Ascending aorta (tissue), 2 donors: ENCODE measurements around the gene TTLL9. TPM values are rescaled to one million over a fixed set of nuclear protein-coding genes. Genes with fewer than 3 reads are reported as not detected.

Experiments
- DNase-seq, 2 donors: peaks; one replicate each; pipeline ENCODE4 v3.0.0-alpha.2; 2019; ENCODE audit warnings: low spot score in 2 of 2
- H3K27ac ChIP-seq, 2 donors: fragments of 200-600 bp; sonication (generic); one replicate each; pipeline ENCODE4 v1.5.1; 2016 to 2017; ENCODE audit warnings: mild to moderate bottlenecking in 1 of 2
- H3K27me3 ChIP-seq: fragments of 200-600 bp; sonication (generic); one replicate; pipeline ENCODE4 v1.5.1; 2017
- H3K36me3 ChIP-seq, 2 donors: fragments of 200-600 bp; sonication (generic); one replicate each; pipeline ENCODE4 v1.5.1; 2016
- H3K4me1 ChIP-seq, 2 donors: fragments of 200-600 bp; sonication (generic); one replicate each; pipeline ENCODE4 v1.5.1; 2016 to 2017; ENCODE audit warnings: mild to moderate bottlenecking in 1 of 2
- H3K4me3 ChIP-seq, 2 donors: fragments of 200-600 bp; sonication (generic); one replicate each; pipeline ENCODE4 v1.5.1; 2016 to 2017; ENCODE audit warnings: mild to moderate bottlenecking in 1 of 2
- H3K9me3 ChIP-seq, 2 donors: fragments of 200-600 bp; sonication (generic); one replicate each; pipeline ENCODE4 v1.5.1; 2016
- intact Hi-C: fragments of 100-400 bp; cut with DNase I; formaldehyde crosslinking; loops from one replicate; pipeline ENCODE4 v1.15.1; 2023
- total RNA-seq: library from RNA; depleted of rRNA; stranded (reverse); fragments of >200 nt; gene quantifications from one replicate; pipeline ENCODE4 v1.1.0, GENCODE V29; 2016
- TF ChIP-seq, protein P1 (sequence below), 3 experiments: fragments of 200-600 bp in 2 of 3; fragments of 450-650 bp in 1 of 3; sonication (generic) in 2 of 3; IDR thresholded peaks; one replicate each; pipeline ENCODE4 v1.5.1; 2016 to 2019; ENCODE audit warnings: antibody characterized with exemption in 3 of 3, mild to moderate bottlenecking in 1 of 3, moderate library complexity in 1 of 3

TTLL9 gene
- total RNA-seq, 1 donor from 2014 or later: not detected

DNA sequence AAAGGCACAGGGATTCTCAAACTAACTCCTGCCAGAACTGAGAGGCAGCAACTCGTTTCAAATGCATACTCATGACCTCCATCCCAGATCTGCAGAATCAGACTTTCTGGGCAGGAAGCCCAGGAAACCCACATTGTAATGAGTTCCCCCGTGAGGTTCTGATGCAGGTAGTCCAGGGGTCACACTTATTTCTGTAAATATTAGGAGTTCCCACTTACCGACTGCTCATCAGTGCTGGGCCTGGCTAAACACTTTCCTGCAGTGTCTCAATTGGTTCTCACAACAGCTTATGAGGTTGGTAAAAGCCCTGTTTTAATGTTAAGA is 11.7 kb upstream of the TTLL9 start:
- intact Hi-C loops: loop anchor here (10.0 kb wide), 1 partner anchor 176 kb away; no protein-coding TSS in a partner anchor
- DNase-seq: peak in 1 of 2 donors; percentile 12
- H3K27me3 ChIP-seq: no peaks in the 10 kb centered on the region
- no peaks in the 10 kb centered on the region for H3K36me3 ChIP-seq
- H3K4me3 ChIP-seq: no peak overlapping the region
- TF ChIP-seq, protein P1, sequence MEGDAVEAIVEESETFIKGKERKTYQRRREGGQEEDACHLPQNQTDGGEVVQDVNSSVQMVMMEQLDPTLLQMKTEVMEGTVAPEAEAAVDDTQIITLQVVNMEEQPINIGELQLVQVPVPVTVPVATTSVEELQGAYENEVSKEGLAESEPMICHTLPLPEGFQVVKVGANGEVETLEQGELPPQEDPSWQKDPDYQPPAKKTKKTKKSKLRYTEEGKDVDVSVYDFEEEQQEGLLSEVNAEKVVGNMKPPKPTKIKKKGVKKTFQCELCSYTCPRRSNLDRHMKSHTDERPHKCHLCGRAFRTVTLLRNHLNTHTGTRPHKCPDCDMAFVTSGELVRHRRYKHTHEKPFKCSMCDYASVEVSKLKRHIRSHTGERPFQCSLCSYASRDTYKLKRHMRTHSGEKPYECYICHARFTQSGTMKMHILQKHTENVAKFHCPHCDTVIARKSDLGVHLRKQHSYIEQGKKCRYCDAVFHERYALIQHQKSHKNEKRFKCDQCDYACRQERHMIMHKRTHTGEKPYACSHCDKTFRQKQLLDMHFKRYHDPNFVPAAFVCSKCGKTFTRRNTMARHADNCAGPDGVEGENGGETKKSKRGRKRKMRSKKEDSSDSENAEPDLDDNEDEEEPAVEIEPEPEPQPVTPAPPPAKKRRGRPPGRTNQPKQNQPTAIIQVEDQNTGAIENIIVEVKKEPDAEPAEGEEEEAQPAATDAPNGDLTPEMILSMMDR (IDR thresholded peaks at IDR 0.05): no peak
- H3K27ac ChIP-seq: no peak overlapping the region
- peaks cover 9 to 10% of the 10 kb centered on the region in 2 donors for H3K4me1 ChIP-seq
- H3K9me3 ChIP-seq: no peaks in the 10 kb centered on the region

GRCh38 chr20:31859266-31859997 is 11.0 kb upstream of the TTLL9 start:
- no peak overlapping the region for H3K27ac ChIP-seq
- peaks cover 9 to 10% of the 10 kb centered on the region in 2 donors for H3K4me1 ChIP-seq
- no peaks in the 10 kb centered on the region for H3K36me3 ChIP-seq
- intact Hi-C loops: loop anchor here (10.0 kb wide), 1 partner anchor 175 kb away; no protein-coding TSS in a partner anchor
- H3K27me3 ChIP-seq: no peaks in the 10 kb centered on the region
- no peaks in the 10 kb centered on the region for H3K9me3 ChIP-seq
- peak in 1 of 2 donors; percentile 46 for DNase-seq
- TF ChIP-seq, protein P1 (IDR thresholded peaks at IDR 0.05): no peak
- no peak overlapping the region for H3K4me3 ChIP-seq

DNA sequence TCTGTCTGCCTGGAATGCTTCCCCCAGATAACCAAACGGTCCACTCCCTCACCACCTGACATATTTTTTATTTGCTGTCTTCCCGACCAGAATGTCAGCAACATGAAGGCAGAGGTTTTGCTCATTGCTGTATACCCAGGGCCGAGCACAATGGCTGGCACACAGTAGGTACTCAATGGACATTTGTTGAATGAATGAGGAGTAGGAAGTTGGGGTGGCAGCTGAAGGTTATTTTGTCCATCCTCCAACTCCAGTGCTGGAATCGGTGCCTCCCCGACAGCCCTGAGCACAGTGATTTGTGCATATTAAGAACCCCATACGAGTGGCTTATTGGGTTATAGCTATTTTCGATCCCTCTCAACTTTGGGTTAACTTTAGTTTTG is 10.4 kb upstream of the TTLL9 start:
- no peak for DNase-seq
- TF ChIP-seq, protein P1 (IDR thresholded peaks at IDR 0.05): no peak
- Histone ChIP-seq H3K9me3 (no peaks in the 10 kb centered on the region), H3K4me1 (peaks cover 9 to 10% of the 10 kb centered on the region in 2 donors), H3K36me3 (no peaks in the 10 kb centered on the region), H3K27ac (no peak overlapping the region), H3K27me3 (no peaks in the 10 kb centered on the region), H3K4me3 (no peak overlapping the region)
- intact Hi-C loops: loop anchor here (5.0 to 10.0 kb wide), 2 partner anchors 57 to 175 kb away; no protein-coding TSS in a partner anchor

DNA sequence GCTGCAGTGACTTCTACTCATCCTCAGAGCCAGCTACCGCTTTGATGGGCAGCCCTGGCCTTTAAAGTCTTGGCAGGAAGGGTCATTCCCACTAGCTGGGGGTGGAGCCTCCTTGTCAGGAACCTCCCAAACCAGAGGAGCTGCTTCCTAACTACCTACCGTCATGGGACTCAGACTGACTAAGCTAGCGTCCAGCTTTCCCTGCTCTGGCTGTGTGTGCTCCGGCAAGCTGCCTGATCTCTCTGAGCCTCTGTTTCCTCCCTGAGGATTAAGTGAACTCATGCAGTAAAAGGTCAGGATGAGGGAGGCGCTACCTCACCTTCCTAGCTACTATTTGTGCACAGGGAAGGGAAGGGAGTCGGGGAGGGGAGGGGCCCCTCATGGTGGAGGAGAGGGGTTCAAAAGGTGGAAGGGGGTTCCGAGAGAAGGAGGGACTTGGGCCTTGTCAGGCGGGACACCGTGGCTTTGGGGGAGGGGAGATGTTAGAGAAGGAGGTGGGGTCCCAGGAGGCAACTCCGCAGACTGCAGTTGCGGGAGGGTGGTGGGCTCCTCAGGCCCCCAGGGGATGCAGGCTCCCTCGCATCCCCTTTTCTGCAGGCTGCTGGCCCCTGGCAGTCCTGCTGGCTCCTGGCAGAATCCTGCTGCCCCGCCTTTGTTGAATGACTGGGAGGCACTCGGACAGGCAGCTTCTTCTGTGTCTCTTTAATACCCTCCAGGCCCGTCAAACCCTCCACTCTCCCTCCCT is 9.9 kb upstream of the TTLL9 start:
- intact Hi-C loops: loop anchor here (5.0 kb wide), 1 partner anchor 57 kb away; no protein-coding TSS in a partner anchor
- H3K4me1 ChIP-seq: peaks cover 9 to 10% of the 10 kb centered on the region in 2 donors
- peak overlapping the region; percentile 58 to 69 for H3K4me3 ChIP-seq
- no peak overlapping the region for H3K27ac ChIP-seq
- no peaks in the 10 kb centered on the region for H3K27me3 ChIP-seq
- no peaks in the 10 kb centered on the region for H3K9me3 ChIP-seq
- TF ChIP-seq, protein P1 (IDR thresholded peaks at IDR 0.05): no peak
- no peaks in the 10 kb centered on the region for H3K36me3 ChIP-seq
- DNase-seq: peak in 1 of 2 donors; percentile 63

DNA sequence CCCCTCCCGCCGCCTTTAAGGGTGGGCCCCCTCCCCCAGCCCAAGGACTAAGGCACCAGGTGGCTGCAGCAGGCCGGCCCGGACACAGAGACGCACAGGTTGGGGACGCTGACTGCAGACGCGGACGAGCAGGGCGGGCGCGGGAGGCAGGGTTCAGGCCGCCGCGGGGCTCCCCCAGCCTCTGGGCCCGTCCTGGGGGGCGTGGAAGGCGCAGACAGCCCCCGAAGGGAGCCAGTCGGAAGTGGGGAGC is 9.4 kb upstream of the TTLL9 start:
- H3K4me3 ChIP-seq: peak overlapping the region; percentile 58 to 69
- H3K9me3 ChIP-seq: no peaks in the 10 kb centered on the region
- intact Hi-C loops: loop anchor here (5.0 kb wide), 1 partner anchor 56 kb away; no protein-coding TSS in a partner anchor
- no peaks in the 10 kb centered on the region for H3K36me3 ChIP-seq
- DNase-seq: peak in 1 of 2 donors; percentile 60
- TF ChIP-seq, protein P1 (IDR thresholded peaks at IDR 0.05): no peak
- peaks cover 9 to 10% of the 10 kb centered on the region in 2 donors for H3K4me1 ChIP-seq
- no peaks in the 10 kb centered on the region for H3K27me3 ChIP-seq
- no peak overlapping the region for H3K27ac ChIP-seq
